Measurements from ENCODE around the gene PAQR5.

PAQR5 gene

GRCh38 chr15:69314736-69315135, 16.0 kb downstream of the PAQR5 start:
- in situ Hi-C loops (cut with MboI; ENCODE audit: low pct_unique_long_range_greater_than_20kb, low sequenced_read_pairs, unreplicated experiment): no loop called here
- DNase-seq (ENCODE audit: low spot score): no peak
- TF ChIP-seq CTCF (IDR thresholded peaks at IDR 0.05; ENCODE audit: extremely low read depth, insufficient read depth, missing control alignments): no peak

- in situ Hi-C loops (cut with MboI; ENCODE audit: low pct_unique_long_range_greater_than_20kb, low sequenced_read_pairs, unreplicated experiment): no loop called here
- TF ChIP-seq CTCF (IDR thresholded peaks at IDR 0.05; ENCODE audit: extremely low read depth, insufficient read depth, missing control alignments): no peak
- peak; percentile 4 for DNase-seq (ENCODE audit: low spot score)
Measured at GRCh38 chr15:69315402-69316110, 16.8 kb downstream of the PAQR5 start.

- in situ Hi-C loops (cut with MboI; ENCODE audit: low pct_unique_long_range_greater_than_20kb, low sequenced_read_pairs, unreplicated experiment): no loop called here
- no peak for DNase-seq (ENCODE audit: low spot score)
- no peak for TF ChIP-seq CTCF (IDR thresholded peaks at IDR 0.05; ENCODE audit: extremely low read depth, insufficient read depth, missing control alignments)
Measured at GRCh38 chr15:69316291-69316690, 17.6 kb downstream of the PAQR5 start.

GRCh38 chr15:69317392-69317841, 18.7 kb downstream of the PAQR5 start:
- TF ChIP-seq CTCF (IDR thresholded peaks at IDR 0.05; ENCODE audit: extremely low read depth, insufficient read depth, missing control alignments): no peak
- in situ Hi-C loops (cut with MboI; ENCODE audit: low pct_unique_long_range_greater_than_20kb, low sequenced_read_pairs, unreplicated experiment): no loop called here
- DNase-seq (ENCODE audit: low spot score): no peak

- DNase-seq (ENCODE audit: low spot score): no peak
- no peak for TF ChIP-seq CTCF (IDR thresholded peaks at IDR 0.05; ENCODE audit: extremely low read depth, insufficient read depth, missing control alignments)
- in situ Hi-C loops (cut with MboI; ENCODE audit: low pct_unique_long_range_greater_than_20kb, low sequenced_read_pairs, unreplicated experiment): no loop called here
Measured at GRCh38 chr15:69318033-69318432, 19.3 kb downstream of the PAQR5 start.

- in situ Hi-C loops (cut with MboI; ENCODE audit: low pct_unique_long_range_greater_than_20kb, low sequenced_read_pairs, unreplicated experiment): no loop called here
- DNase-seq (ENCODE audit: low spot score): no peak
- no peak for TF ChIP-seq CTCF (IDR thresholded peaks at IDR 0.05; ENCODE audit: extremely low read depth, insufficient read depth, missing control alignments)
Measured at GRCh38 chr15:69319384-69320375, 21.0 kb downstream of the PAQR5 start.
